ENCODE results near the gene OR52B2.

OR52B2 gene

DNA sequence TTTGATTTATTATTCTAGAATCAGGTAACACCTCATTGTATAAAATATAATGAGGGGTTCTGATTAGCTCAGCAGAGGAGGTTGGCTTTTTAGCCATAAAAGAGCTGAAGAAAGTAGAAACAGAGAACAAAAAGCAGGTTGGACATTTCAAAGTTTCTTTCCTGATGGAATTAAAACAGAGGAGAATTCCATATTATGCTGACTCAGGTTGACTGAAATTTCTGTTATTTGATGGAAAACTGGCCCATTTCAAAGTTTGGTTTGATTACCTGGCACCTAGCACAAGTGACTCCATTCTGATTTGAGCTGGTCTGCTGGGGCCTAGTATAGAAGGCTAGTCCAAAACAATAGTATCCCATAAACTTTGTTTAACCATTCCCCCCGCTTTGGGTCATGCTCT is 37.7 kb downstream of the OR52B2 start:
- no peak overlapping the region for H3K27ac ChIP-seq (ENCODE audit: low read depth, low read length)
- H3K4me3 ChIP-seq (ENCODE audit: low read length), result no peak overlapping the region
- peaks cover 3% of the 10 kb centered on the region; the same call in 1 of the 2 replicates for H3K27me3 ChIP-seq (ENCODE audit: control insufficient read depth, low read length)
- TF ChIP-seq EZH2phosphoT487 (IDR thresholded peaks at IDR 0.05; ENCODE audit: borderline replicate concordance, low read length), result no peak
- TF ChIP-seq, protein P1, sequence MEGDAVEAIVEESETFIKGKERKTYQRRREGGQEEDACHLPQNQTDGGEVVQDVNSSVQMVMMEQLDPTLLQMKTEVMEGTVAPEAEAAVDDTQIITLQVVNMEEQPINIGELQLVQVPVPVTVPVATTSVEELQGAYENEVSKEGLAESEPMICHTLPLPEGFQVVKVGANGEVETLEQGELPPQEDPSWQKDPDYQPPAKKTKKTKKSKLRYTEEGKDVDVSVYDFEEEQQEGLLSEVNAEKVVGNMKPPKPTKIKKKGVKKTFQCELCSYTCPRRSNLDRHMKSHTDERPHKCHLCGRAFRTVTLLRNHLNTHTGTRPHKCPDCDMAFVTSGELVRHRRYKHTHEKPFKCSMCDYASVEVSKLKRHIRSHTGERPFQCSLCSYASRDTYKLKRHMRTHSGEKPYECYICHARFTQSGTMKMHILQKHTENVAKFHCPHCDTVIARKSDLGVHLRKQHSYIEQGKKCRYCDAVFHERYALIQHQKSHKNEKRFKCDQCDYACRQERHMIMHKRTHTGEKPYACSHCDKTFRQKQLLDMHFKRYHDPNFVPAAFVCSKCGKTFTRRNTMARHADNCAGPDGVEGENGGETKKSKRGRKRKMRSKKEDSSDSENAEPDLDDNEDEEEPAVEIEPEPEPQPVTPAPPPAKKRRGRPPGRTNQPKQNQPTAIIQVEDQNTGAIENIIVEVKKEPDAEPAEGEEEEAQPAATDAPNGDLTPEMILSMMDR (IDR thresholded peaks at IDR 0.05; ENCODE audit: low read depth, low read length, poor library complexity, severe bottlenecking), result no peak
- H3K9me3 ChIP-seq (ENCODE audit: control insufficient read depth, insufficient read depth, low read length), result no peaks in the 10 kb centered on the region
- H3K9me2 ChIP-seq (replicated peaks; ENCODE audit: control insufficient read depth, low read length), result no peaks in the 10 kb centered on the region
- no peak overlapping the region for H3K4me2 ChIP-seq (ENCODE audit: low read length)
- no peaks in the 10 kb centered on the region for H3F3A ChIP-seq (ENCODE audit: control insufficient read depth, insufficient read depth)
- H3K36me3 ChIP-seq (ENCODE audit: control insufficient read depth, low read length), result no peaks in the 10 kb centered on the region
- no peaks in the 10 kb centered on the region for H4K20me1 ChIP-seq (ENCODE audit: control insufficient read depth, insufficient read depth, low read depth, low read length)
- no peaks in the 10 kb centered on the region for H3K79me2 ChIP-seq (ENCODE audit: control insufficient read depth, low read length)
- no peaks in the 10 kb centered on the region for H3K4me1 ChIP-seq (ENCODE audit: control insufficient read depth, low read length)

DNA sequence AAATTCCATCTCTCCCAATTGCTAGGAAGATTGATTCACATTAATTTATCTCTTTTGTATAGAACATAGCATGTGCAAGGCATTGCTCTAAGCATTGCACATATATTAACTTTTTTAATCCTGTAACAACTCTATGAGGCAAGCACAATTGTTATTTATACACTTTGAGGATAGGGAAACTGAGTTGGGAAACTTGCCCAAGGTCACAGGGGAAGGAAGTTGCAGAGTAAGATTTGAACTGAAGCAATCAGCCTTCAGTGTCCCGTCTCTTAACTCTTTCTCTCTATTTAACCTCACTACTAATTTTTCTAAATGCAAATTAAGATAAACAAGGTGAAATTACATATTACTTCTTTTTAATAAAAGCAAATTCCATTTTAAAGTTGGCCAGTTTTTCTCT is 40.5 kb downstream of the OR52B2 start:
- Histone ChIP-seq H3K4me1 (ENCODE audit: control insufficient read depth, low read length) (no peaks in the 10 kb centered on the region), H3K4me2 (ENCODE audit: low read length) (no peak overlapping the region), H3K27ac (ENCODE audit: low read depth, low read length) (no peak overlapping the region), H3K79me2 (ENCODE audit: control insufficient read depth, low read length) (no peaks in the 10 kb centered on the region), H3K4me3 (ENCODE audit: low read length) (no peak overlapping the region), H3F3A (ENCODE audit: control insufficient read depth, insufficient read depth) (no peaks in the 10 kb centered on the region), H4K20me1 (ENCODE audit: control insufficient read depth, insufficient read depth, low read depth, low read length) (no peaks in the 10 kb centered on the region), H3K27me3 (ENCODE audit: control insufficient read depth, low read length) (no peaks in the 10 kb centered on the region), H3K36me3 (ENCODE audit: control insufficient read depth, low read length) (no peaks in the 10 kb centered on the region), H3K9me2 (replicated peaks; ENCODE audit: control insufficient read depth, low read length) (no peaks in the 10 kb centered on the region), H3K9me3 (ENCODE audit: control insufficient read depth, insufficient read depth, low read length) (no peaks in the 10 kb centered on the region)
- TF ChIP-seq EZH2phosphoT487 (IDR thresholded peaks at IDR 0.05; ENCODE audit: borderline replicate concordance, low read length), result no peak
- TF ChIP-seq, protein P1 (IDR thresholded peaks at IDR 0.05; ENCODE audit: low read depth, low read length, poor library complexity, severe bottlenecking), result no peak

DNA sequence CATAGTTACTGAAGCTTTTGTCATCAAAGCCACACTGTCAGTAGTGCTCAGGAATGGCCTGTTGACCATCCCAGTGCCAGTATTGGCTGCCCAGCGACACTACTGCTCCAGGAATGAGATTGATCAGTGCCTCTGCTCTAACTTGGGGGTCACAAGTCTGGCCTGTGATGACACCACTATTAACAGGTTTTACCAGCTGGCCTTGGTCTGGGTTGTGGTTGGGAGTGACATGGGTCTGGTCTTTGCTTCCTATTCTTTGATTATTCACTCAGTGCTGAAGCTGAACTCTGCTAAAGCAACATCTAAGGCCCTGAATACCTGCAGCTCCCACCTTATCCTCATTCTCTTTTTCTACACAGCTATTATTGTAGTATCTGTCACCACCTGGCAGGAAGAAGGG is 41.1 kb downstream of the OR52B2 start:
- Histone ChIP-seq H3K4me2 (ENCODE audit: low read length) (no peak overlapping the region), H3K36me3 (ENCODE audit: control insufficient read depth, low read length) (no peaks in the 10 kb centered on the region), H3K9me2 (replicated peaks; ENCODE audit: control insufficient read depth, low read length) (no peaks in the 10 kb centered on the region), H3K4me3 (ENCODE audit: low read length) (no peak overlapping the region), H3K79me2 (ENCODE audit: control insufficient read depth, low read length) (no peaks in the 10 kb centered on the region), H3K4me1 (ENCODE audit: control insufficient read depth, low read length) (no peaks in the 10 kb centered on the region), H3K27ac (ENCODE audit: low read depth, low read length) (no peak overlapping the region), H4K20me1 (ENCODE audit: control insufficient read depth, insufficient read depth, low read depth, low read length) (no peaks in the 10 kb centered on the region), H3K27me3 (ENCODE audit: control insufficient read depth, low read length) (no peaks in the 10 kb centered on the region), H3K9me3 (ENCODE audit: control insufficient read depth, insufficient read depth, low read length) (no peaks in the 10 kb centered on the region), H3F3A (ENCODE audit: control insufficient read depth, insufficient read depth) (no peaks in the 10 kb centered on the region)
- no peak for TF ChIP-seq EZH2phosphoT487 (IDR thresholded peaks at IDR 0.05; ENCODE audit: borderline replicate concordance, low read length)
- TF ChIP-seq, protein P1 (IDR thresholded peaks at IDR 0.05; ENCODE audit: low read depth, low read length, poor library complexity, severe bottlenecking), result no peak

DNA sequence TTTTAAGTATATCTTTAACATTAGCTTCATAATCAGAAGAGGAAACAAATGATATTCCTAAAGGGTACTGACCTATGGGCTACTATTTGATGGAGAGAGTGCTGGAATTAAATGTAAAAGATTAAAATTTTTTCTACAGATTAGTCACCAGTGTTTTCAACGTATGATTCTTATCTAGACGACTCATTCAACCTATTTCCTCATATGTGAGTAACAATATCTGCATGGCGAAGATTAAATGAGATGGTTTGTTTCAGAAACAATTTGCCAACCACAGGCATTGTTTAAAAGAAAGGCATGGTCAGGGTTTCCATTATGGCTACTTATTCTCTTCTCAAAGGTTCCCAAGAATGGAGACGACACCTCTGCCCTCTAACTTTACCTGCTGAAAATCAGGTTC is 42.2 kb downstream of the OR52B2 start:
- H3K4me2 ChIP-seq (ENCODE audit: low read length), result no peak overlapping the region
- no peaks in the 10 kb centered on the region for H3K36me3 ChIP-seq (ENCODE audit: control insufficient read depth, low read length)
- H3K9me2 ChIP-seq (replicated peaks; ENCODE audit: control insufficient read depth, low read length), result no peaks in the 10 kb centered on the region
- H3K27me3 ChIP-seq (ENCODE audit: control insufficient read depth, low read length), result no peaks in the 10 kb centered on the region
- no peaks in the 10 kb centered on the region for H3F3A ChIP-seq (ENCODE audit: control insufficient read depth, insufficient read depth)
- no peak for TF ChIP-seq EZH2phosphoT487 (IDR thresholded peaks at IDR 0.05; ENCODE audit: borderline replicate concordance, low read length)
- TF ChIP-seq, protein P1 (IDR thresholded peaks at IDR 0.05; ENCODE audit: low read depth, low read length, poor library complexity, severe bottlenecking), result no peak
- no peaks in the 10 kb centered on the region for H3K4me1 ChIP-seq (ENCODE audit: control insufficient read depth, low read length)
- no peaks in the 10 kb centered on the region for H4K20me1 ChIP-seq (ENCODE audit: control insufficient read depth, insufficient read depth, low read depth, low read length)
- no peak overlapping the region for H3K4me3 ChIP-seq (ENCODE audit: low read length)
- no peaks in the 10 kb centered on the region for H3K9me3 ChIP-seq (ENCODE audit: control insufficient read depth, insufficient read depth, low read length)
- no peaks in the 10 kb centered on the region for H3K79me2 ChIP-seq (ENCODE audit: control insufficient read depth, low read length)
- H3K27ac ChIP-seq (ENCODE audit: low read depth, low read length), result no peak overlapping the region
